Kidney (tissue), 14 donors: ENCODE measurements around the gene TMEM131L. TPM values are rescaled to one million over a fixed set of nuclear protein-coding genes. Genes with fewer than 3 reads are reported as not detected.

ENCODE experiments used
- DNase-seq, 5 donors: peaks; one replicate each; pipeline ENCODE4 v3.0.0-alpha.2; 2013 to 2020
- FAIRE-seq: peaks from 2 replicates; lab custom pipeline; 2012; peaks lifted over from hg19 to GRCh38; lab: Jason Lieb, UNC
- H3K27ac ChIP-seq, 2 donors: one replicate each; pipeline ENCODE4 v1.7.0; 2013; ENCODE audit warnings: low read depth in 2 of 2, low read length in 2 of 2, inconsistent platforms in 1 of 2
- H3K27me3 ChIP-seq: one replicate; pipeline ENCODE4 v1.7.1; 2013; ENCODE audit warnings: low read length, inconsistent platforms; ENCODE audit not compliant: control insufficient read depth, insufficient read depth
- H3K36me3 ChIP-seq, 3 donors: one replicate each; pipeline versions ENCODE4 v1.7.0 to v1.7.1; 2013; ENCODE audit warnings: low read length in 3 of 3, control low read depth in 1 of 3, inconsistent platforms in 1 of 3; ENCODE audit not compliant: insufficient read depth in 3 of 3, control insufficient read depth in 2 of 3
- H3K4me1 ChIP-seq, 3 donors: one replicate each; pipeline versions ENCODE4 v1.7.0 to v1.7.1; 2013; ENCODE audit warnings: low read length in 3 of 3, inconsistent platforms in 1 of 3, low read depth in 1 of 3; ENCODE audit not compliant: control insufficient read depth in 2 of 3, insufficient read depth in 2 of 3
- H3K4me3 ChIP-seq, 3 donors: one replicate each; pipeline versions ENCODE4 v1.7.0 to v1.8.1; 2013; ENCODE audit warnings: low read length in 3 of 3, control low read depth in 1 of 3, inconsistent platforms in 1 of 3
- H3K9ac ChIP-seq, 3 donors: one replicate each; pipeline versions ENCODE4 v1.7.0 to v1.7.1; 2013; ENCODE audit warnings: low read length in 3 of 3, control low read depth in 1 of 3, inconsistent platforms in 1 of 3
- H3K9me3 ChIP-seq, 3 donors: one replicate each; pipeline versions ENCODE4 v1.7.0 to v1.7.1; 2013; ENCODE audit warnings: low read length in 3 of 3, control low read depth in 1 of 3, inconsistent platforms in 1 of 3; ENCODE audit not compliant: control insufficient read depth in 2 of 3, insufficient read depth in 1 of 3
- intact Hi-C: fragments of 100-400 bp; cut with DNase I; formaldehyde crosslinking; loops from one replicate; pipeline ENCODE4 v1.11.1; 2022
- polyA plus RNA-seq: library from polyadenylated mRNA; stranded (reverse); fragments of 350-450 nt; fragmentation: Illumina TruSeq; extraction: RNeasy Lipid Tissue Mini Kit (QIAGEN cat#74804); gene quantifications from one replicate; pipeline ENCODE4 v1.2.3, GENCODE V29; 2014; ENCODE audit warnings: low read depth, low replicate concordance; ENCODE audit not compliant: insufficient read depth
- total RNA-seq: library from RNA; stranded (reverse); fragmentation: NEBNext Ultra II Directional; extraction: Animal tissue kit (Norgen Biotek cat#: 25700); gene quantifications from one replicate; pipeline ENCODE4 v1.2.1, GENCODE V29; 2021
- TF ChIP-seq, protein P1 (sequence below): IDR thresholded peaks from 3 replicates; pipeline ENCODE4 v1.5.1; 2012; ENCODE audit warnings: mild to moderate bottlenecking, moderate library complexity, borderline replicate concordance; ENCODE audit not compliant: insufficient read depth; ENCODE audit errors: extremely low read depth
- donor health status: control.
- donor health status: control.
- donor health status: control.
- donor health status: control.
- donor health status: control.
- donor health status: DM: yes; HTN: yes; CAD: no.
- donor health status: Normal renal cell carcinoma (clear cell type).

Gene TMEM131L
- total and polyA plus RNA-seq, 2 donors from 2014 or later, result 3.0 to 17.0 TPM

DNA sequence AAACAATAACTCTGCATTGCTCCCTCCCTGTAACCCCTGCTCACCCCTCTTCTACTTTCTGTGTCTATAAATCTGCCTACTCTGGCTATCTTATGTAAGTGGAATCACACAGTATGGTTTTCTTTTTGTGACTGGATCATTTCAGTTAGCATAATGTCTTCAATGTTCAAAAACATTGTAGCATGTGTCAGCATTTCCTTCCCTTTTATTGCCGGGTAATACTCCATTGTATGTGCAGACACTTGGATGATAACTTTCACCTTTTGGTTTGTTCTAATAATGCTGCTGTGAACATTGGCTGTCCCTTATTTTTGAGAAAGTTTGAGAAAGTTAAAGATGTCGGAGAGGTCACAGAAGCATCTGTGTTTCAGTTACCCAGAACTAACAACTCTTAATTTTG is 157.3 kb downstream of the TMEM131L start:
- Histone ChIP-seq H3K27me3 (no peaks in the 10 kb centered on the region), H3K9ac (no peak overlapping the region), H3K36me3 (peaks cover 6 to 19% (median 14%) of the 10 kb centered on the region in 3 donors), H3K27ac (no peak overlapping the region), H3K4me3 (no peak overlapping the region), H3K4me1 (no peaks in the 10 kb centered on the region), H3K9me3 (no peaks in the 10 kb centered on the region)
- intact Hi-C loops, result no loop called here
- DNase-seq (no peak), FAIRE-seq (no peak)
- TF ChIP-seq, protein P1, sequence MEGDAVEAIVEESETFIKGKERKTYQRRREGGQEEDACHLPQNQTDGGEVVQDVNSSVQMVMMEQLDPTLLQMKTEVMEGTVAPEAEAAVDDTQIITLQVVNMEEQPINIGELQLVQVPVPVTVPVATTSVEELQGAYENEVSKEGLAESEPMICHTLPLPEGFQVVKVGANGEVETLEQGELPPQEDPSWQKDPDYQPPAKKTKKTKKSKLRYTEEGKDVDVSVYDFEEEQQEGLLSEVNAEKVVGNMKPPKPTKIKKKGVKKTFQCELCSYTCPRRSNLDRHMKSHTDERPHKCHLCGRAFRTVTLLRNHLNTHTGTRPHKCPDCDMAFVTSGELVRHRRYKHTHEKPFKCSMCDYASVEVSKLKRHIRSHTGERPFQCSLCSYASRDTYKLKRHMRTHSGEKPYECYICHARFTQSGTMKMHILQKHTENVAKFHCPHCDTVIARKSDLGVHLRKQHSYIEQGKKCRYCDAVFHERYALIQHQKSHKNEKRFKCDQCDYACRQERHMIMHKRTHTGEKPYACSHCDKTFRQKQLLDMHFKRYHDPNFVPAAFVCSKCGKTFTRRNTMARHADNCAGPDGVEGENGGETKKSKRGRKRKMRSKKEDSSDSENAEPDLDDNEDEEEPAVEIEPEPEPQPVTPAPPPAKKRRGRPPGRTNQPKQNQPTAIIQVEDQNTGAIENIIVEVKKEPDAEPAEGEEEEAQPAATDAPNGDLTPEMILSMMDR, result no peak

DNA sequence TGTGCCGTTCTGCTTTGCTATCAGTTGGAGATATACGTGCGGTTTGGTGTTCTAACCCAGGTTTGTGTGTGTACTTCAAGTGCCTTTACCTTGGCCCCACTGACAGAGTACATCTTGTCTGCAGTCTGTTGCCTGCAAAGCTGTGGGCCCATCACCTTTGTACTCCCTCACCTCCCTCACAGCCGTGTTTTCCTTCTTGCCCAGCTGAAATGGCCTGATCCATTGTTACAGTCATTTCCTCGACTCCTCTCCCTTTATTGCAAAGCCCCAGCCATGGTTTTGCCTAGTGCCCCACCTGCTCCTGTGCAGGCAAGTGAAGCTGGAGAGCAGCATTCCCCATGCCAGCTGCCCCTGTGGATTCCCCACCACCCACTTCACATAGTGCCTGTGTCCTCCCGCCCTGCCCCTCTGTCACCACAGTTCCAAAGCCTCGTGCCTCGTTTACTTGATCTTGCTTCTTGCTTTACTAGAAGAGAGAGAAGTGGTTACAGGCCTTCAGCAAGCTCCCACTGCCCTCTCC is 162.7 kb downstream of the TMEM131L start:
- no peak for FAIRE-seq

DNA sequence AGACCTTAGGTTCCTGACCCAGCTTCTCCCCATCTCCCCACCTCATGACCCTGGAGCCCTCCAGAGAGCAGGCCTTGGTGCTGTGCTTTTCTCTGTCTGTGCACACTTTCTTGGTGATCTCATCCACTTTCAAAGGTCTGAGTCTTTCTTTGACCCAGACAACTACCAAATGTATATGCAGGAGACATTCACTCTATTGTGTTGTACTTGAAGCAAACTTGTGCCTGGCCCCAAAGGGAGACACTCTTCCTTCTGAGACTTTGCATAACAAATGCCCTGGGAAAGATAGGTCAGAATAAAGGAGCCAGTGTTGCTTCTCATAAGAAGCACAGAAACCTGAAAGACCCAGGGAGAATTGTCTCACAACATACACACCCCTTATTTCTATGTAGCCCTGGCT is 163.6 kb downstream of the TMEM131L start:
- no peak overlapping the region for H3K27ac ChIP-seq
- no peak overlapping the region for H3K4me3 ChIP-seq
- no peaks in the 10 kb centered on the region for H3K27me3 ChIP-seq
- no peaks in the 10 kb centered on the region for H3K9me3 ChIP-seq
- TF ChIP-seq, protein P1, result no peak
- intact Hi-C loops, result no loop called here
- no peak overlapping the region for H3K9ac ChIP-seq
- no peak for FAIRE-seq
- DNase-seq, result no peak
- H3K36me3 ChIP-seq, result peaks cover 5 to 26% (median 24%) of the 10 kb centered on the region in 3 donors
- no peaks in the 10 kb centered on the region for H3K4me1 ChIP-seq

More for the DNA sequence above, 162.7 kb downstream of the TMEM131L start:
- DNase-seq, result no peak
- intact Hi-C loops, result no loop called here
- Histone ChIP-seq H3K4me1 (no peaks in the 10 kb centered on the region), H3K36me3 (peaks cover 5 to 24% (median 22%) of the 10 kb centered on the region in 3 donors), H3K4me3 (no peak overlapping the region), H3K9me3 (no peaks in the 10 kb centered on the region), H3K9ac (no peak overlapping the region), H3K27ac (no peak overlapping the region), H3K27me3 (no peaks in the 10 kb centered on the region)
- TF ChIP-seq, protein P1, result no peak
